ENCODE data around the gene STUB1. TPM values are rescaled to one million over a fixed set of nuclear protein-coding genes. Genes with fewer than 3 reads are reported as not detected.

The STUB1 gene
- total and polyA plus RNA-seq, 12 donors: 92.7 to 165 (median 116) TPM

DNA sequence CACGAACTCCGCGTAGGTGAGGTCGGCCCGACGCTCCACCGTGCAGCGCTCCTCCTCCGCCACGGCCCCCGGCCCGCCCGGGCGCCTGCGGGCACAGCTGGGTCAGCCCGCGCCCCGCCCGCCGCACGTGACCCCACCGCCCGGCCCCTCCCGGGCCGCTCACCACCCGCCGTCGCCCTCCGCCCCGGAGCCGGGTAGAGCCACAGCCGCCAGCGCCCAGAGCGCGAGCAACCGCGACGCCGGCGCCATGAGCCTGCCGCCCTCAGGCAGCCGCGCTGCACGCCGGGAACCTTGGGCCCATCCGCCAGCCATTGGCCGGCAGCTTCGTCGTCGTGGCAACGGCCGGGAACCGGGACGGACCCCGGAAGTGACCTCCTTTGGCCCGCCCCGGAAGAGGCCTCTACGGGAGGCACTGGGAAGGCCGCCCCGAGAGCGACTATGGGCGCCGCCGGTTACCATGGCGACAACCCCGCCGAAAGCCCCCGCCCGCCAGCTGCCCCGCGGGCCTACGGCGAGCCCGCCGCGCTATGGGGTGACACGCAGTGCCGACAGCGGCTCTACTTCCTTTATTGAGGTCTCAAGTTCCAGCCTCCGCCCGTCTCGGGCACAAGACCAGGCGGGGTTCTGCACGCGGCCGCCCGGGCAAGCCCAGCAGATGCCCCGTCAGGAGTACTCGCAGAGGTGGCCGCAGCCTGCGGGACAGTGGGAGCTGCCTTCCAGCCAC is 4.0 kb downstream of the STUB1 start, which contains the start of gene JMJD8:
Gene JMJD8, minus strand, starts transcription at position 264 of the 724 bp plus-strand sequence. Its CDS starts 15 bp downstream, at position 249.
- Histone ChIP-seq H3K4me3 (peak within 1 kb of the TSS; percentile 40 to 94 (median 76)), H3K9me3 (no peaks in the 10 kb centered on the region), H3K27me3 (no peaks in the 10 kb centered on the region), H3K4me1 (peaks cover 32 to 67% (median 55%) of the 10 kb centered on the region in 9 donors), H3K36me3 (peaks cover 0 to 48% (median 19%) of the 10 kb centered on the region in 9 donors), H3K27ac (peak within 1 kb of the TSS in 9 of 10 donors; percentile 64 to 88 (median 82))
- WGBS, 2 donors: 3 to 4% methylated on average over 87 to 88 of the region's 91 CpGs
- intact Hi-C loops (cut with DNase I): no loop called here
- DNase-seq: peak; percentile 97 to 99
- TF ChIP-seq, protein P1, sequence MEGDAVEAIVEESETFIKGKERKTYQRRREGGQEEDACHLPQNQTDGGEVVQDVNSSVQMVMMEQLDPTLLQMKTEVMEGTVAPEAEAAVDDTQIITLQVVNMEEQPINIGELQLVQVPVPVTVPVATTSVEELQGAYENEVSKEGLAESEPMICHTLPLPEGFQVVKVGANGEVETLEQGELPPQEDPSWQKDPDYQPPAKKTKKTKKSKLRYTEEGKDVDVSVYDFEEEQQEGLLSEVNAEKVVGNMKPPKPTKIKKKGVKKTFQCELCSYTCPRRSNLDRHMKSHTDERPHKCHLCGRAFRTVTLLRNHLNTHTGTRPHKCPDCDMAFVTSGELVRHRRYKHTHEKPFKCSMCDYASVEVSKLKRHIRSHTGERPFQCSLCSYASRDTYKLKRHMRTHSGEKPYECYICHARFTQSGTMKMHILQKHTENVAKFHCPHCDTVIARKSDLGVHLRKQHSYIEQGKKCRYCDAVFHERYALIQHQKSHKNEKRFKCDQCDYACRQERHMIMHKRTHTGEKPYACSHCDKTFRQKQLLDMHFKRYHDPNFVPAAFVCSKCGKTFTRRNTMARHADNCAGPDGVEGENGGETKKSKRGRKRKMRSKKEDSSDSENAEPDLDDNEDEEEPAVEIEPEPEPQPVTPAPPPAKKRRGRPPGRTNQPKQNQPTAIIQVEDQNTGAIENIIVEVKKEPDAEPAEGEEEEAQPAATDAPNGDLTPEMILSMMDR (IDR thresholded peaks at IDR 0.05): no peak
- peak; percentile 64 to 83 (median 76) for ATAC-seq

DNA sequence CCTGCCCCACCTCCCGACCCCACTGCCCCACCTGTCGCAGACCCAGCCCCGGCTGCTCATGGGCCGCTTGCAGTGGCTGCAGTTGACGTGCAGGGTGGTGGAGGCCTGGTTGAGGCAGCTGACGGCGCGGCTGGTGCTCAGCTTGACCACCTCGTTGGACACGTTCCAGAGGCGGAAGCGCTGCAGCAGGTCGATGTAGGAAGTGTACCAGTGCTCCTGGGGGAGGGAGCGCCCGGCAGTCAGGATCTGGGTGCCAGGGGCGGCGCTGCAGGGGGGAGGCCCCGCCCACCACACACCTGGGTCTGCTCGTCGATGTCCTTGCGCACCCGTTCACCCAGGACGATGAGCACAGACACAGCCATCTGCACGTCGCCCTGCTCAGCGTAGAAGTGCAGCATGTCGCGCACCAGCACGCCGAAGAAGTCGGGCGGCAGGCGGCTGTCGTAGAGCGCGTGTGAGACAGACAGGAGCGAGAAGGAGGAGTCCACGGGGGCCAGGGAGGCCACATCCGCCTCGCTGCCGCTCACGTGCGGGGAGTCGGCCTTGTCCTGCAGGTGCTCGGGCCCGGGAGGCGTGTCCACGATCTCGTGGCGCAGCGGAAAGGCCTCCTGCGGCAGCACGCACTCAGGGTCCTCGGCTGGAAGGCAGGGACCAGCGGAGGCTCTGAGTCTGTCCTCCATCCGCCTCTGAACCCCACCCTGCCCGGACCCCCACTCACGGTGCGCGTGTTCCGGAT is 4.9 kb downstream of the STUB1 start:
- no peaks in the 10 kb centered on the region for H3K9me3 ChIP-seq
- H3K27me3 ChIP-seq: no peaks in the 10 kb centered on the region
- peaks cover 0 to 48% (median 19%) of the 10 kb centered on the region in 9 donors for H3K36me3 ChIP-seq
- DNase-seq: no peak
- TF ChIP-seq, protein P1 (IDR thresholded peaks at IDR 0.05): no peak
- peak overlapping the region in 5 of 10 donors; percentile 70 to 85 (median 82) for H3K27ac ChIP-seq
- 94 to 95% methylated on average over 61 of the region's 61 CpGs for WGBS, 2 donors
- intact Hi-C loops (cut with DNase I): no loop called here
- ATAC-seq: peak in 1 of 8 donors; percentile 1
- H3K4me3 ChIP-seq: peak overlapping the region; percentile 40 to 94 (median 76)
- peaks cover 37 to 71% (median 58%) of the 10 kb centered on the region in 9 donors for H3K4me1 ChIP-seq

DNA sequence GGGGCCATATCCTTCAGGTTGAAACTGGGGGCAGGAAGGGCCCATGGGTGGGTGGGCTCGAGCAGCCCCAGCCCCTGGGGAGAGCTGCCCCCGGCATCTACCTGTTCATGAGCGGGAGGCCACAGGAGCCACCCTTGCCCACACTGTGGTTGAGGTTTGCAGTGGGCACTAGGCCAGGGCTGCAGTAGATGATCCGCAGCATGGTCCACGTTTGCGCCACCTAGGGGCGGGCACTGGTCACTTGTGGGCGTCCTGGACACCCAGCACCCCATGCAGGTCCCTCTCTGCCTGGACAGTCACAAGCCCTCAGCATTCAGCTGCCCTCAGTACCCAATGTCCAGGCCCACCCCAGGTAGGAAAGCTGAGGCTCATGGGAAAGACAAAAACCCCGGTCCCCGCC is 5.8 kb downstream of the STUB1 start:
- peaks cover 0 to 48% (median 19%) of the 10 kb centered on the region in 9 donors for H3K36me3 ChIP-seq
- H3K27ac ChIP-seq: no peak overlapping the region
- no peak for ATAC-seq
- H3K27me3 ChIP-seq: no peaks in the 10 kb centered on the region
- peaks cover 39 to 73% (median 61%) of the 10 kb centered on the region in 9 donors for H3K4me1 ChIP-seq
- H3K9me3 ChIP-seq: no peaks in the 10 kb centered on the region
- TF ChIP-seq, protein P1 (IDR thresholded peaks at IDR 0.05): peak in 6 of 9 donors; percentile 25 to 47 (median 36)
- H3K4me3 ChIP-seq: no peak overlapping the region
- 71 to 76% methylated on average over 10 of the region's 10 CpGs for WGBS, 2 donors
- intact Hi-C loops (cut with DNase I): no loop called here
- no peak for DNase-seq

DNA sequence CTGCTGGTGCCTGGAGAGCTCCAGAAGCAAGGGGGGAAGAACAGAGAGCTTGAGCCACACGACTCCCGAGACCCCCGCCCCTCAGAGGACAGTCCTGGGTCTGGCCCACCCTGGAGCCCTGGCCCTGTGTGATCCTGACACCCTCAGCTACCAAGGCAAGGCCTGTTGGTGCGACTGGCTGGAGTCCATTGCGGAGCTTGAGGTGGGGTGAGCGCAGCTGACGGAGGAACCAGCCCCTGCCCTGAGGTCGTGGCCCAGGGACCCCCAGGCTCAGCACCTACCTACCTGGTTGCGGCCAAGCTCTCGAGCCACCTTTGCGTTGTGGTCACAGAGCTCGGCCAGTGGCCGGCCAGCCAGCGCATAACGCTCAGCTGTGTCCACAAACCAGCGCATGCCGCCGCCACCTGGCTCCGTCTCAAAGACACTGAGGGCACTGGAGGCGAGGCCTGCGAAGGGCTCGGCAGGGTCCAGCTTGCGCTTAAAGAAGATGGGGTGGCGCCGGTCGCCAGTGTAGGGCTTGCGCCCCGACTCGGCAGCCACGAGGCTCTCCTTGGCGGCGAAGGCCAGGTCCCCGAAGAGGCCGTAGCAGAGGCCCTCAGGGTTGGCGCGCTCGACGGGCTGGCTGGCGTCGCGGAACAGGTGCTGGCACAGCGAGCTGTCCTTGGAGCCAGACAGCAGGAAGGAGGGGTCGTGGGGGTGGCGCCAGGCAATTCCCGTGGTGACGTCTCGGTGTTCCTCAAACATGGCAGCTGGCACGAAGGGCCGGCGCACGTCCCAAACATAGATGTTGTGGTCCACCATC is 6.5 kb downstream of the STUB1 start:
- H3K9me3 ChIP-seq: no peaks in the 10 kb centered on the region
- DNase-seq: no peak
- H3K27ac ChIP-seq: no peak overlapping the region
- 95% methylated on average over 51 of the region's 51 CpGs for WGBS, 2 donors
- no peak overlapping the region for H3K4me3 ChIP-seq
- TF ChIP-seq, protein P1 (IDR thresholded peaks at IDR 0.05): no peak
- ATAC-seq: no peak
- H3K36me3 ChIP-seq: peaks cover 0 to 43% (median 16%) of the 10 kb centered on the region in 9 donors
- peaks cover 32 to 66% (median 54%) of the 10 kb centered on the region in 9 donors for H3K4me1 ChIP-seq
- peaks cover 0 to 6% (median 2%) of the 10 kb centered on the region in 7 donors for H3K27me3 ChIP-seq
- intact Hi-C loops (cut with DNase I): no loop called here
